GM21515 (cell line): ENCODE measurements around the gene SRGAP2B.
"Not testable (repeated sequence)": the region's sequence is repeated elsewhere in the genome, so short reads cannot be mapped to it uniquely, and the experiment has no call there.

Experiments
- ATAC-seq: cut with Tn5 transposase; IDR thresholded peaks from one replicate; pipeline ENCODE4 v1.9.1; 2021; ENCODE audit not compliant: unreplicated experiment

SRGAP2B gene

DNA sequence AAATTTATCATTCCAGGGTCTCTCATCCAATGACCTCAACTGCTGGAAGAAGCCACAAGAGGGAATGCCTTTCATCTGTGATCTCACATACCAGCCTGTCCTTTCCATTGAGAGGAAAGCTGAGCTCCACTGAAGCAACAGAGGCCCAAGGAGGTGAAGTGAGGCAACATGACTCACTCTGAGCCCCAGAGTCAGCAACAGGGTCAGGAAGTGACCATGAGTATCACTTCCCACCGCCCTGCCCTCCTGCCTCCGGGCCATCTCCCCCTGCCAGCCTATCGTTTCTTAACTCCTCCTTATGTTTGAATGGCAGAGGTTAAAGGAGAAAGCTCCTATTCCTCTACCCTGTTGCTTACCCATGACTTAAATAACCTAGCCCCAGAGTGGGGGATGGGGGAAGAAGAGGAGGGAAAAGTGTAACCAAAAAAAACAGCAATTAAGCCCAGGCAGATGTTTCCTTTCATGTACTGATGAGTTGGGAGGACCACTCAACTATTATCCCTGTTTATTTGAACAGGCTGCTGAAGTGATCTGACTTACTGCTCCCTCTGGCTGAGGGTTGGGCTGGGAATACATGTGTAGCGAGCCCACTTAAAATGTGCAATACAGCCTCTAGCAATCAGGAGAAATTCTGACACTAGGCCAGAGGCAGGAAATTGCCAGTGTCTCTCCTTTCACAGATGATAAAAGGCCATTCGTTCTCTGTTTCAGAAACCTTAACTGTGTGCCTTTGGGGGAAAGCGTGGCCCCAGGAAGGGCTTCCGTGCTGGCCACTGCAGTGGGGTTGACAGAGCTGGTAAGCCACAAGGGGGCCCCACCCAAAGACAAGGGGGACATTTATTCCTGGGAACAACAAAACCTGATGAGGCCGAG lies 177.7 kb downstream of the SRGAP2B start:
- ATAC-seq: not testable (repeated sequence)

DNA sequence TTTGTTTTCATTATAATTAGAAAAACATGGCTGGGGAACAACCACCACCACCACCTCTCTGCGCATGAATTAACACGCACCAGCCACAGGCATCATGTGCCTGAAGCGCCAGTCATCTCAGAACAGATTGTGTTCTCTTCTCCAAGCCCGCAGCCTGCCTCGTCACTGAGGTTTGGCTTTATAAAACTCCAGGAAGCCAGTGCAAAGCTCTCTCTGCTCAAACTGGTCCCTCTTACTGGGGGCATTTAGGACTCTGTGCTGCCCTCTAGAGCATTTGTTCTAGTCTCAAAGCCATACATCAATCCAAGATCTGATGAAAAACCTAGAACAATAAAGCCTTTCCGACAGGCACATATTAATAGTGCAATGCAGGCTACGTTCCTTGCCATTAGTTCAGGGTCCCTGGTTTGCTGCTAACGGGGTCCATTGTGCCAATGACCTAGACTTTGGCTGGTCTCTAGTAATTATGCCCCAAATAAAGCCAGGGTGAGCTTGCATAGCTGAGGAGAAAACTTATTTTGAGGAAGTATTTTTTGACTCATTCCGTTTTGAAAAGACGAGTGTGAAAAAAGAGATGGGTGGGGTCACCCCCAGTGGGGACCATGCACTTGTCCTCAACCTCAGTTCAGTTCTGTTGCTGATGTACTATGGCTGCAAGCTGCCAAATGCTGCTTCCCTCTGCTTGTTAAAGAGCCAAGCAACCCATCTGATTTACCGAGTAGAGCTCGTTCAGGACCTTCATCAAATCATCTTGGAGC lies 181.0 kb downstream of the SRGAP2B start:
- ATAC-seq: not testable (repeated sequence)

DNA sequence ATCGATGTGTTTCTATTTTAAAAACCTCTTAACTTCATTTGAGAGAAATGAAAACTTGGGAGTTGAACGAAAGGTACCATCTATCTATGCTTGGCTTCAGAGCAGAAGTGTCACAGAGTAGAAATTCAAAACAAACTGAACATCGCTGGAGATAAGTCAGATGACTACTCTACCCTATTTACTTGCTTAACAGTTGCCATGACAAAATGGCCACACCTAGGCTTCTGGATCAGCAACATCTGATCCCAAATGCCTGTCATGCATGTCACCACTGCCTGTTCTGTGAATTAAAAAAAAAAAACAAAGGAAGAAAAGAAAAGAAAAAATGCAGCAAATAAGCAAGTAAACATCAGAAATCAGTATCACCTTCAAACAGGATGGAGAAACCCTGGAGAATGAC lies 181.7 kb downstream of the SRGAP2B start:
- not testable (repeated sequence) for ATAC-seq

GRCh38 chr1:144910729-144911128 lies 184.4 kb downstream of the SRGAP2B start:
- not testable (repeated sequence) for ATAC-seq

- ATAC-seq: not testable (repeated sequence)
Observed at GRCh38 chr1:144900841-144901240, 194.3 kb downstream of the SRGAP2B start.

DNA sequence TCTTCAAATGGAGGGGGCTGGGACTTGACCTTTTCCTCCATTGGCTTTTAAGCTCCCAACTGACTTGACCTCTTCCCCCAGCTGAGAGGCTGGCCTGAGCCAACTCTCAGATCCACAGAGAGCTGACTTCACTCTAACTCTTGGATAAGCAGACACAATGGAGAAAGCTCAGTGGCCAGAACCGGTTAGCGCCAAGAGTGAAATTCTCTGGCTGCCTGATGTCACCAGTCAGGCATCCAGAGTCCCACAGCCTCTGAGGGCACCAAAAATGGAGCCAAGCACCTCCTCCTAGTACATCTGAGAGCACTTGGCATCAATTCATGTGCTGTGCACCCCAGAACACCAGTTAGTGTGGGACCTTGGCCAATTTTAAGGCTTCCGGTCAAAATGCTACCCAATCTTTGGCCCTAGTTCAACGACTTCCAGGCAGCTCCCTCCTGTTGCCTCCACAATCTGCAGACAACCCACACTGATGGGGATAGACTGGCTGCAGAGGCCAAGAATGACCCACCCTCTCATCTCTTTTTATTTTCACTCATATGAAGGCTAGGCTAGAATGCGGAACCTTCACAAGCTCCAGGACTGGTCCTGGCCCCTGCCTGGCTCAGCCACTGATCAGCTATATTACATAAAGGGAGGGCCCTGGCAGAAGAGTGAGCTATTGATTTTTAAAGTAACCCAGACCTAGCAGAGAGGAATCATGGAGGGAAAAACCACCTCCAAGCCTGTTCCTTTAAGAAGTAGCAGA lies 200.5 kb downstream of the SRGAP2B start:
- ATAC-seq: not testable (repeated sequence)

DNA sequence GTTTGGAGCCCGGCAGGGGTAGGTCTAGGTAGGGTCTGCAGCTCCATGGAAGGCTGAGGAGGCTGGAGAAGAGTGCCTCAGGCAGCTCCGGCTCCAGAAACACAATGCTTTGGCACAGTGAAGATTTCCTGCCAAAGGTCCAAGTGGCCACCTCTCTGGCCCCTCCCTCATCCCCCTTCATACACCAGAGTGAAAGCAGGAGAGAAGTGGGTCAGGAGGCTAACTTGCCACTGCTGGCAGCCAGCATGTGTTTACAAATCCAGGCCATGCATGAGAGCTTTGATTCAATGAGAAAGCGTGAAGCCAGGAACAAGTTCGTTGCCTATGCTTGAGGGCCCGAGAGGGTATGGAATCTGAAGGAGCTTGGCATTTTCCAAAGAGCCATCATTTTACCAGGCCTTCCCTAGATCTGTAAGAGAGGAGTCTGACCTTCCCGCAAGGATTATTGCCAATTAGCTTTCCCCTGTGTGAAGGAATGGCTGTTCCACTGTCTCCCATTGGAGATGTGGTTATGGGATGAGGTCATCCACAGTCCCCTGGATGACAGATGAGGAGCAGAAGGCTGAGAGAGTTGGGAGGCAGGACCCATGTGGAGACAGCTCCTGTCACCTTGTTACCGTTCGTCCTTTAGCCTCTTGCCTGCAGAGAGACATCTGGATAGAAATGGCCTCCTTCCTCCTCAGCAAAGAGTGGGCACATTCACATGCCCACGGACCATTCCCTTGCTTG lies 201.3 kb downstream of the SRGAP2B start:
- ATAC-seq: not testable (repeated sequence)

GRCh38 chr1:144893062-144893461 lies 202.1 kb downstream of the SRGAP2B start:
- not testable (repeated sequence) for ATAC-seq

- ATAC-seq: not testable (repeated sequence)
Observed at GRCh38 chr1:144889450-144890115, 205.5 kb downstream of the SRGAP2B start.

GRCh38 chr1:144883022-144883421 lies 212.1 kb downstream of the SRGAP2B start:
- ATAC-seq: not testable (repeated sequence)

DNA sequence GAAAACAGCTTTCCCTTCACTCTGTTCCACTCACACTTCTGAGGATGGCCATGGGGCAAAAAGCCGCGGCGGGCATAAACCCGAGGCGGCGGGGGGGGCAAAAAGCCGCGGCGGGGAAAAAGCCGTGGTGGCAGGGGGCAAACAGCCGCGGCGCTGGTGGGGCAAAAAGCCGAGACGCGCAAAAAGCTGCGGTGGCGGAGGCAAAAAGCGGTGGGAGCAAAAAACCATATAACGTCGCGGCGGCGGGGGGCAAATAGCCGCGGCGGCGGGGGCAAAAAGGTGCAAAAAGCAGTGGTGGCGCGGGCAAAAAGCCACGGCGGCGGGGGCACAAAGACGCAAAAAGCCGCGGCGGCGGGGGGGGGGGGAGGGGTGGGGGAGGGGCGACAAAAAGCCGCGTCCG lies 212.8 kb downstream of the SRGAP2B start:
- ATAC-seq: not testable (repeated sequence)

DNA sequence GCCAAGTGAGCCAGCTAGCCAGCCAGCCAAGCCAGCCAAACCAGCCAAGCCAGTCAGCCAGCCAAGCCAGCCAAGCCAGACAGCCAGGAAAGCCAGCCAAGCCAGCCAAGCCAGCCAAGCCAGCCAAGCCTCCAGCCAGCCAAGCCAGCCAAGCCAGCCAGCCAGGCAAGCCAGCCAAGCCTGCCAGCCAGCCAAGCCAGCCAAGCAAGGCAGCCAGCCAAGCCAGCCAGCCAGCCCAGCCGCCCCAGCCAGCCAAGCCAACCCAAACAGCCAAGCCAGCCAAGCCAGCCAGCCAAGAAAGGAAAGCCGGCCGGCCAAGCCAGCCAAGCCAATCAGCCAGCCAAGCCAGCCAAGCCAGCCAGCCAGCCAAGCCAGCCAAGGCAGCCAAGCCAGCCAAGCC lies 236.5 kb downstream of the SRGAP2B start:
- not testable (repeated sequence) for ATAC-seq
